ENCODE results near the gene UNC13A. TPM values are rescaled to one million over a fixed set of nuclear protein-coding genes. Genes with fewer than 3 reads are reported as not detected.

Gene UNC13A
- total and polyA plus RNA-seq, 11 donors = 0.02 to 1.1 (median 0.09) TPM; not detected in 1

GRCh38 chr19:17555929-17556813 lies 132.0 kb downstream of the UNC13A start:
- ATAC-seq (peak; percentile 16 to 66 (median 52)), DNase-seq (peak; percentile 68 to 87 (median 84))
- peak in 1 of 12 donors; percentile 23 for TF ChIP-seq CTCF (IDR thresholded peaks at IDR 0.05)
- TF ChIP-seq POLR2A (IDR thresholded peaks at IDR 0.05) = no peak
- Histone ChIP-seq H3K27ac (peak overlapping the region; percentile 68 to 97 (median 86)), H3K36me3 (peaks cover 0 to 38% (median 34%) of the 10 kb centered on the region in 9 donors), H3K27me3 (no peaks in the 10 kb centered on the region), H3K9me3 (peaks cover 0 to 4% (median 0%) of the 10 kb centered on the region in 12 donors), H3K4me3 (peak overlapping the region; percentile 71 to 98 (median 88)), H3K4me1 (peaks cover 3 to 76% (median 44%) of the 10 kb centered on the region in 12 donors)
- 7 to 15% (median 12%) methylated on average over 18 to 46 of the region's 46 CpGs for WGBS, 4 donors
- intact Hi-C loops (cut with DNase I) = loop anchor here in 3 of 10 donors (5.0 to 10.0 kb wide), 2 partner anchors 44 to 81 kb away; partner anchors contain the start of genes PGLS (in 2 of the 3) and SLC27A1 (in 1 of the 3)

- TF ChIP-seq CTCF (IDR thresholded peaks at IDR 0.05) = no peak
- peak in 1 of 2 donors; percentile 50 for TF ChIP-seq POLR2A (IDR thresholded peaks at IDR 0.05)
- peaks cover 0 to 4% (median 0%) of the 10 kb centered on the region in 12 donors for H3K9me3 ChIP-seq
- peak within 1 kb of the TSS; percentile 71 to 98 (median 88) for H3K4me3 ChIP-seq
- intact Hi-C loops (cut with DNase I) = loop anchor here in 3 of 10 donors (5.0 to 10.0 kb wide), 2 partner anchors 43 to 81 kb away; partner anchors contain the start of genes PGLS (in 2 of the 3) and SLC27A1 (in 1 of the 3)
- peak; percentile 96 to 98 (median 96) for ATAC-seq
- H3K27me3 ChIP-seq = no peaks in the 10 kb centered on the region
- 0 to 1% (median 0%) methylated on average over 13 to 64 of the region's 64 CpGs for WGBS, 4 donors
- peaks cover 3 to 70% (median 40%) of the 10 kb centered on the region in 12 donors for H3K4me1 ChIP-seq
- DNase-seq = peak; percentile 99
- H3K36me3 ChIP-seq = peaks cover 0 to 31% (median 27%) of the 10 kb centered on the region in 9 donors
- H3K27ac ChIP-seq = peak within 1 kb of the TSS; percentile 68 to 97 (median 86)
These were observed 132.7 kb downstream of the UNC13A start, which contains the start of gene COLGALT1 for GRCh38 chr19:17555480-17555928. COLGALT1 (plus strand) TSS chr19:17555649; CDS start chr19:17555714, 65 bp downstream.

GRCh38 chr19:17554968-17555479 lies 133.1 kb downstream of the UNC13A start:
- no peaks in the 10 kb centered on the region for H3K27me3 ChIP-seq
- intact Hi-C loops (cut with DNase I) = loop anchor here in 3 of 10 donors (5.0 to 10.0 kb wide), 2 partner anchors 43 to 80 kb away; partner anchors contain the start of genes PGLS (in 2 of the 3) and SLC27A1 (in 1 of the 3)
- H3K27ac ChIP-seq = peak overlapping the region in 11 of 12 donors; percentile 47 to 97 (median 87)
- H3K36me3 ChIP-seq = peaks cover 0 to 26% (median 22%) of the 10 kb centered on the region in 9 donors
- no peak for TF ChIP-seq POLR2A (IDR thresholded peaks at IDR 0.05)
- peak in 1 of 12 donors; percentile 0 for TF ChIP-seq CTCF (IDR thresholded peaks at IDR 0.05)
- ATAC-seq = no peak
- no peak for DNase-seq
- WGBS, 4 donors = 11 to 17% (median 13%) methylated on average over 13 to 19 of the region's 19 CpGs
- peaks cover 0 to 4% (median 0%) of the 10 kb centered on the region in 12 donors for H3K9me3 ChIP-seq
- peaks cover 3 to 65% (median 38%) of the 10 kb centered on the region in 12 donors for H3K4me1 ChIP-seq
- H3K4me3 ChIP-seq = peak overlapping the region in 11 of 12 donors; percentile 71 to 98 (median 86)

Measured in heart left ventricle (tissue), 16 donors.